Brain microvascular endothelial cell (primary cell): Measurements from ENCODE around the gene LRRC27.

ENCODE experiments used
- DNase-seq: peaks from one replicate; pipeline ENCODE4 v3.0.0-alpha.2; 2020
- H3K27ac ChIP-seq: fragments of 250-450 bp; sonication (Bioruptor Pico); 2 replicates; pipeline ENCODE4 v1.5.1; 2020; ENCODE audit warnings: mild to moderate bottlenecking, moderate library complexity
- H3K27me3 ChIP-seq: fragments of 250-450 bp; sonication (Bioruptor Pico); replicated peaks from 2 replicates; pipeline ENCODE4 v1.5.1; 2020; ENCODE audit warnings: mild to moderate bottlenecking
- H3K36me3 ChIP-seq: fragments of 250-450 bp; sonication (Bioruptor Pico); replicated peaks from 2 replicates; pipeline ENCODE4 v1.5.1; 2020; ENCODE audit warnings: mild to moderate bottlenecking
- H3K4me3 ChIP-seq: 2 replicates; pipeline ENCODE4 v1.5.1; 2011; ENCODE audit warnings: low read depth, mild to moderate bottlenecking, control low read depth, low read length, moderate library complexity
- in situ Hi-C: cut with HindIII; loops from 2 replicates; pipeline ENCODE4 v1.10.0; 2017; ENCODE audit warnings: low sequenced_read_pairs, low pct_ligation_motif_present
- TF ChIP-seq, protein P1 (sequence below): IDR thresholded peaks from 2 replicates; pipeline ENCODE4 v1.5.1; 2011; ENCODE audit warnings: low read depth, mild to moderate bottlenecking, moderate library complexity, low read length, control low read depth, inconsistent platforms; ENCODE audit errors: missing control alignments

Gene LRRC27

DNA sequence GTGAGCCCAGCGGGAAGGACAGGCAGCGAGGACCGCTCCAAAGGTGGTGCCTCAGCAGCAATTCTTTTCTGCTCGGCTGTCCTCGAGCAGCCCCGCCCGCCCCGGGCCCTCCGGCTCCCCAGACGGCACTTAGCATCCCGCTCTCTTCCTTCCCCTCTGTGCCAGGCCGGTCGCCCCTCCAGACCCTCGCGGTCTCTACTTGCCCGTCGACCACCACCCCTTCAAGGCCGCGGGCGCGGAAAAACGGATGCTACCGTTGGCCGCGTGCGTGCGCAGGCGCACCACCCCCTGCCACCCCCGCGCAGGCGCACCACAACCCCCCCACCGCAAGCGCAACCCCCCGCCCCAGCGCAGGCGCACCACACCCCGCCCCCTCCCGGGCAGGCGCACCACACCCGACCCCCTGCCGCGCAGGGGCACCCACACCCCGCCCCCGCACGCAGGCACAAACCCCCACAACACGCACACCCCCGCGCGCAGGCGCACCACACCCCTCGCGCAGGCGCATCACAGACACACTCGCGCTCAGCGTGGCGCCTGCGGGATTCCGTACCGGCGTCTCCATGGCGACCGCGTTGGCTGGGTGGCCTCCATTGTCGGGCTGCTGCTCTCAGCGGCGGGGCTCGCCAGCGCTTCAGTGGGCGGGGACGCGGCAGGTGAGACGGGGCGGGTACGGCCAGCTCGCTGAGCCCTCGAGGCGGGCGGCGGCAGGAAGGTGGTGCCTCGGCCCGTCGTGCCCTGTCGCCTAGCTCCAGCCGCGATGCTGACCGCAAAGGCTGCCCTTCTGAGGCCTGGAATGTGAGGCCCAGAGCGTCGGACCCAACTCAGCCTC lies at the start of gene LRRC27:
Gene LRRC27, plus strand, starts transcription at position 593 of the 832 bp plus-strand sequence. CDS start 1,332 bp downstream, outside the sequence.
- Histone ChIP-seq H3K27ac (peak within 1 kb of the TSS; percentile 70), H3K36me3 (no peaks in the 10 kb centered on the region), H3K27me3 (no peaks in the 10 kb centered on the region), H3K4me3 (peak within 1 kb of the TSS; percentile 91)
- TF ChIP-seq, protein P1, sequence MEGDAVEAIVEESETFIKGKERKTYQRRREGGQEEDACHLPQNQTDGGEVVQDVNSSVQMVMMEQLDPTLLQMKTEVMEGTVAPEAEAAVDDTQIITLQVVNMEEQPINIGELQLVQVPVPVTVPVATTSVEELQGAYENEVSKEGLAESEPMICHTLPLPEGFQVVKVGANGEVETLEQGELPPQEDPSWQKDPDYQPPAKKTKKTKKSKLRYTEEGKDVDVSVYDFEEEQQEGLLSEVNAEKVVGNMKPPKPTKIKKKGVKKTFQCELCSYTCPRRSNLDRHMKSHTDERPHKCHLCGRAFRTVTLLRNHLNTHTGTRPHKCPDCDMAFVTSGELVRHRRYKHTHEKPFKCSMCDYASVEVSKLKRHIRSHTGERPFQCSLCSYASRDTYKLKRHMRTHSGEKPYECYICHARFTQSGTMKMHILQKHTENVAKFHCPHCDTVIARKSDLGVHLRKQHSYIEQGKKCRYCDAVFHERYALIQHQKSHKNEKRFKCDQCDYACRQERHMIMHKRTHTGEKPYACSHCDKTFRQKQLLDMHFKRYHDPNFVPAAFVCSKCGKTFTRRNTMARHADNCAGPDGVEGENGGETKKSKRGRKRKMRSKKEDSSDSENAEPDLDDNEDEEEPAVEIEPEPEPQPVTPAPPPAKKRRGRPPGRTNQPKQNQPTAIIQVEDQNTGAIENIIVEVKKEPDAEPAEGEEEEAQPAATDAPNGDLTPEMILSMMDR = no peak
- in situ Hi-C loops = no loop called here
- peak; percentile 94 for DNase-seq

- in situ Hi-C loops = no loop called here
- no peak overlapping the region for H3K27ac ChIP-seq
- TF ChIP-seq, protein P1 = no peak
- no peak for DNase-seq
- H3K36me3 ChIP-seq = no peaks in the 10 kb centered on the region
- peaks cover 6% of the 10 kb centered on the region for H3K27me3 ChIP-seq
- H3K4me3 ChIP-seq = no peak overlapping the region
Observed at GRCh38 chr10:132282667-132283603, 49.1 kb upstream of the LRRC27 start.

GRCh38 chr10:132283604-132284382 lies 48.2 kb upstream of the LRRC27 start:
- Histone ChIP-seq H3K4me3 (no peak overlapping the region), H3K27me3 (peaks cover 6% of the 10 kb centered on the region), H3K27ac (no peak overlapping the region), H3K36me3 (no peaks in the 10 kb centered on the region)
- in situ Hi-C loops = no loop called here
- DNase-seq = no peak
- TF ChIP-seq, protein P1 = no peak

DNA sequence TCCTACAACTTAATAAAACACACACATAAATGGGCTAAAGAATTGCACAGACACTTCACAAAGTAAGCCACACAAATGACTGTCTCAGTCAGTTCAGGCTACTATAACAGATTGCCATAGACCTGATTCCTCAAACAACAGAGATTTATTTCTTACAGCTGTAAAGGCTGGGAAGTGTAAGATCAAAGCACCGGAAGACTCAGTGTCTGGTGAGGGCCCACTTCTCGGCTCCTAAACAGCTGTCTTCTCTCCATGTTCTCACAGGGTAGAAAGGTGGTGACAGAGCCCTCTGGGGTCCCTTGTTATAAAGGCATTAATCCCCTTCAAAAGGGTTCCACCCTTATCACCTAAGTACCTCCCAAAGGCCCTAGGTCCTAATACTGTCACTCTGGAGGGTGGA lies 42.6 kb upstream of the LRRC27 start:
- TF ChIP-seq, protein P1 = no peak
- Histone ChIP-seq H3K27me3 (no peaks in the 10 kb centered on the region), H3K27ac (no peak overlapping the region), H3K4me3 (no peak overlapping the region), H3K36me3 (no peaks in the 10 kb centered on the region)
- in situ Hi-C loops = no loop called here
- no peak for DNase-seq

GRCh38 chr10:132290631-132291030 lies 41.4 kb upstream of the LRRC27 start:
- Histone ChIP-seq H3K27ac (no peak overlapping the region), H3K4me3 (no peak overlapping the region), H3K36me3 (no peaks in the 10 kb centered on the region), H3K27me3 (no peaks in the 10 kb centered on the region)
- TF ChIP-seq, protein P1 = no peak
- DNase-seq = no peak
- in situ Hi-C loops = no loop called here
